Psoas muscle (tissue), 8 donors: ENCODE measurements around the gene F12. TPM values are rescaled to one million over a fixed set of nuclear protein-coding genes. Genes with fewer than 3 reads are reported as not detected.

Experiments used
- ATAC-seq, 4 donors: fragments of 200-7000 bp; cut with Tn5 transposase; one replicate each; pipeline ENCODE4 v1.9.1; 2020; ENCODE audit warnings: moderate library complexity in 3 of 4, mild to moderate bottlenecking in 2 of 4
- DNase-seq, 2 donors: peaks; one replicate each; pipeline ENCODE4 v3.0.0-alpha.2; 2020
- H3K27ac ChIP-seq: fragments of 200-600 bp; one replicate; pipeline ENCODE4 v1.8.0; 2022
- H3K27me3 ChIP-seq, 3 donors: fragments of 200-600 bp in 1 of 3; one replicate each; pipeline versions ENCODE4 v1.6.1 to v1.8.0; 2013 to 2022; ENCODE audit warnings: low read length in 2 of 3, mild to moderate bottlenecking in 2 of 3, moderate library complexity in 1 of 3; ENCODE audit not compliant: insufficient read depth in 3 of 3
- H3K36me3 ChIP-seq, 2 donors: fragments of 200-600 bp in 1 of 2; one replicate each; pipeline versions ENCODE4 v1.6.1 to v1.8.0; 2013 to 2022; ENCODE audit warnings: low read depth in 1 of 2, mild to moderate bottlenecking in 1 of 2, moderate library complexity in 1 of 2; ENCODE audit not compliant: insufficient read depth in 1 of 2
- H3K4me1 ChIP-seq: fragments of 200-600 bp; one replicate; pipeline ENCODE4 v1.8.0; 2022
- H3K4me3 ChIP-seq: fragments of 200-600 bp; one replicate; pipeline ENCODE4 v1.8.0; 2022; ENCODE audit warnings: mild to moderate bottlenecking
- H3K9me3 ChIP-seq: fragments of 200-600 bp; one replicate; pipeline ENCODE4 v1.8.0; 2022
- CTCF ChIP-seq: fragments of 200-600 bp; IDR thresholded peaks from one replicate; pipeline ENCODE4 v1.8.0; 2022; ENCODE audit warnings: antibody characterized with exemption
- WGBS, 3 donors: extraction: QIAGEN DNeasy Blood & Tissue Kit; methylation state at CpG; one replicate each; pipeline versions ENCODE4 v1.1.6 to v1.1.7; 2013; 5-methylcytosine and 5-hydroxymethylcytosine counted together
- intact Hi-C, 2 donors: fragments of 100-400 bp; cut with DNase I; formaldehyde crosslinking; loops; one replicate each; pipeline versions ENCODE4 v1.11.0 to v1.14.2; 2022
- polyA plus RNA-seq, 3 donors: library from polyadenylated mRNA; stranded (reverse); fragments of 200-250 nt; gene quantifications; one replicate each; pipeline ENCODE4 v1.2.3, GENCODE V29; 2013
- total RNA-seq, 4 donors: library from RNA; stranded (reverse); fragmentation: NEBNext Ultra II Directional in 2 of 4; extraction: Animal tissue kit (Norgen Biotek cat#: 25700) in 2 of 4; gene quantifications; one replicate each; pipeline versions ENCODE4 v1.2.1 to v1.2.4, GENCODE V29; 2021 to 2023
- donor health status: healthy with polysubstance abuse.
- donor health status: DM: no; HTN: no; CAD: no; lungs with moderate emphysema.
- donor health status: Bipolar disorder and iron deficiency.
- donor health status: healthy.
- donor health status: DM: yes; HTN: yes; CAD: no.
- donor health status: DM: no; HTN: no; CAD: no.
- donor health status: DM: no; HTN: no; CAD: no.
- donor health status: DM: yes; HTN: yes; CAD: no.

Gene F12
- total and polyA plus RNA-seq, 7 donors = 0.06 to 0.81 (median 0.24) TPM; not detected in 3

GRCh38 chr5:177374211-177374610 is 35.2 kb downstream of the F12 start:
- Histone ChIP-seq H3K4me1 (peaks cover 26% of the 10 kb centered on the region), H3K36me3 (peaks cover 0 to 18% of the 10 kb centered on the region in 2 donors), H3K9me3 (no peaks in the 10 kb centered on the region), H3K27ac (no peak overlapping the region), H3K4me3 (no peak overlapping the region), H3K27me3 (no peaks in the 10 kb centered on the region)
- intact Hi-C loops = no loop called here
- DNase-seq (no peak), ATAC-seq (no peak)
- TF ChIP-seq CTCF = no peak
- 73 to 84% (median 80%) methylated on average over 5 of the region's 5 CpGs for WGBS, 3 donors

GRCh38 chr5:177373806-177374205 is 35.6 kb downstream of the F12 start:
- DNase-seq = no peak
- no peak for ATAC-seq
- no peak for TF ChIP-seq CTCF
- Histone ChIP-seq H3K9me3 (no peaks in the 10 kb centered on the region), H3K27ac (no peak overlapping the region), H3K36me3 (peaks cover 0 to 18% of the 10 kb centered on the region in 2 donors), H3K27me3 (no peaks in the 10 kb centered on the region), H3K4me1 (peaks cover 28% of the 10 kb centered on the region), H3K4me3 (no peak overlapping the region)
- 60 to 74% (median 73%) methylated on average over 6 of the region's 6 CpGs for WGBS, 3 donors
- intact Hi-C loops = no loop called here

- 87 to 97% (median 96%) methylated on average over 6 of the region's 6 CpGs for WGBS, 3 donors
Observed at GRCh38 chr5:177372910-177373309, 36.5 kb downstream of the F12 start.

DNA sequence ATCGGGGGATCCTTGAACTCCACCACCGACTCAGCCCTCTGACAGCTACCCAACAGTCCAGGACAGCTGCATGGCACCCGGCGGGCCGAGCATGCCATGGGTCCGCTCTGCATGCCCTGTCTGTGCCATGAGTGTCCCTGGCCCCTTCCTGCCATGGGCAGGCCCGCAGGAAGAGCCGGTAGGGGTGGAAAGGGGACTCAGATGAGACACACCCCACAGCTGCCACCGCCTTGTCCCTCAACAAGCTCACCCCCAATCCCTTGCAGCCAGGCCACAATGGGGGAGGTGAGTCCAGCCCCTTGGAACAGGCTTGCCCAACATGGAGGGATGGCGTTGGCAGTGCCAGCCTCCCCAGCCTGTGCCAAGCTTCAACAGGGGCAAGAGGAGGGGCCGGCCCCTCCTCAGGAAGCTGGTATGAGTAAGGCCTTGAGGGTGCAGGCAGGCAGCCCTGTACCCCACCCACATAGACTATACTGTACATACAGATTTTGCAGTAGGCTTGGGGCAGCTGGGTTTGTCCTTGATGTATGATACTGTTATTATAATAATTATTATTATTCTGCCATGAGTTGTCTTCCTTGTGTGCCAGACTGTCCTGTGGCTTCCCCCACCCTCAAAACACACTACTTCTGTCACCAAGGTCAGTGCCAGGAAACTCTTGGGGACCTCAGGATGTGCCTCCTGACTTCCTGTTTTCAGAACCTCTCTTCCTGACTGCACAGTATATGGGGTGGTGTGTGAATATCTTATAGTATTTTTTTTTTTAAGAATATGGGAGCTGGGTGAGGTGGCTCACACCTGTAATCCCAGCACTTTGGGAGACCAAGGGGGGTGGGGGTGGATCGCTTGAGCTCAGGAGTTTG is 37.1 kb downstream of the F12 start:
- no peaks in the 10 kb centered on the region for H3K27me3 ChIP-seq
- intact Hi-C loops = no loop called here
- DNase-seq = no peak
- ATAC-seq = no peak
- H3K9me3 ChIP-seq = no peaks in the 10 kb centered on the region
- no peak for TF ChIP-seq CTCF
- peak overlapping the region; percentile 65 for H3K27ac ChIP-seq
- WGBS, 3 donors = 34 to 58% (median 42%) methylated on average over 12 of the region's 12 CpGs
- H3K4me3 ChIP-seq = peak overlapping the region; percentile 64
- H3K4me1 ChIP-seq = peaks cover 31% of the 10 kb centered on the region
- peaks cover 0 to 18% of the 10 kb centered on the region in 2 donors for H3K36me3 ChIP-seq

More at GRCh38 chr5:177372910-177373309, 36.5 kb downstream of the F12 start:
- no peak for TF ChIP-seq CTCF
- Histone ChIP-seq H3K27me3 (no peaks in the 10 kb centered on the region), H3K27ac (no peak overlapping the region), H3K4me3 (no peak overlapping the region), H3K36me3 (peaks cover 0 to 18% of the 10 kb centered on the region in 2 donors), H3K4me1 (peaks cover 28% of the 10 kb centered on the region), H3K9me3 (no peaks in the 10 kb centered on the region)
- ATAC-seq = no peak
- no peak for DNase-seq
- intact Hi-C loops = no loop called here
